KG1 (cell line): ENCODE measurements around the gene IKZF1.

Source experiments
- DNase-seq: peaks from one replicate; lab custom pipeline; 2025; lab: John Stamatoyannopoulos, UW

Gene IKZF1

GRCh38 chr7:50304129-50304910 lies at the start of gene IKZF1:
Gene IKZF1, plus strand, starts transcription at chr7:50304716. Its CDS starts 14,346 bp downstream, at chr7:50319062.
- DNase-seq, result peak; percentile 52

DNA sequence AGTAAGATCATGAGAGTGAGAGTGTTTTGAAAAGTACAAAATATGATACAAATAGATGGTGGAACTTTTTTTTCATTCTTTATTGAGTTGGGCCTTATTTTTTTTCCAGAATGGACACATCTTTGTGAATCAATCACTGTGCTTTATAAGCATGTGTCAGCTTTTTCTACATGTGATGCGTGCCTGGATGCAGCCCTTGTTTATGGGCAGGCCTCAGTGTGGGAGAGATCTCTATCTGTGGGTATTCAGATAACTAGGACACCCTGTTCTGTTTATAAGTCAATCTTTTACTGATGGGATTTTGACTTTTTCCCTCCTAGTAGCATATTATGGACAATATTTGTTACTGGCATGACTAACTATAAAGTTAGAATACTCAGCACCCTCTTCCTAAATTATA lies 42.9 kb upstream of the IKZF1 start:
- no peak for DNase-seq

- DNase-seq, result no peak
Measured at GRCh38 chr7:50262446-50262845, 42.1 kb upstream of the IKZF1 start.

DNA sequence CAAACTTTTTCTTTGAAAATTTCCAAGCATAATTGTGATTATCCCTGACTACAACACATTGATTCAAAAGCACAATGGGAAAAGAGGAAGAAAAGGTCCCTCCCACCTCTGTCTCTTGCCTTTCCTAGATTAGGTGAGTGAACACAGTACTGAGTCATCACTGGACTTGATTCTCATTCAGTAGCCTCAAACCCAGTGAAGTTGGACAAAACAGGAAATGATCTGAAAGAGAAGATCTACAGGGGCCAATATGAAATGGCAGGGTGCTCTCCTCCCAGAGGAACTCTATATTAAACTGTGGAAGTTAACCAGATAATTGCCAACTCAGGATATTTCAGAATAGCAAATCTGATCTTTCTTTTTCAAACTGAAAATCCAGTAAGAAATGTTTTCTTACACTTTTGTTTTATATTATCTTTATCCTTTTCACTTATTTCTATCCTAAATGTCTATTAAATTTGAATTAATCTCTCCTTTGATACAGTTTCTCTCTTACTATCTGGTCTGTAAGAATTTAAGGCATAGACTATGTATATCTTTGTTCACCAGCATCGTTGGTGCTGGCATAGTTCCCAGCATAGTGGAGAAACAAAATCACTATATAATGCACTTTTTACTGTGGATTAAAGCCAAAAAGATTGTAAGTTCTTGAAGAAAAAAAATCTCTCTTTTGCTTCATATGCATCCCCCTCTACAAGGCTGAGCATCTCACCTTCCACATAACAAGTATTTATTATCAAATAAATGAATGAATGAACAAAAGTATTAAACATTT lies 41.4 kb upstream of the IKZF1 start:
- no peak for DNase-seq

GRCh38 chr7:50264908-50265307 lies 39.6 kb upstream of the IKZF1 start:
- no peak for DNase-seq

DNA sequence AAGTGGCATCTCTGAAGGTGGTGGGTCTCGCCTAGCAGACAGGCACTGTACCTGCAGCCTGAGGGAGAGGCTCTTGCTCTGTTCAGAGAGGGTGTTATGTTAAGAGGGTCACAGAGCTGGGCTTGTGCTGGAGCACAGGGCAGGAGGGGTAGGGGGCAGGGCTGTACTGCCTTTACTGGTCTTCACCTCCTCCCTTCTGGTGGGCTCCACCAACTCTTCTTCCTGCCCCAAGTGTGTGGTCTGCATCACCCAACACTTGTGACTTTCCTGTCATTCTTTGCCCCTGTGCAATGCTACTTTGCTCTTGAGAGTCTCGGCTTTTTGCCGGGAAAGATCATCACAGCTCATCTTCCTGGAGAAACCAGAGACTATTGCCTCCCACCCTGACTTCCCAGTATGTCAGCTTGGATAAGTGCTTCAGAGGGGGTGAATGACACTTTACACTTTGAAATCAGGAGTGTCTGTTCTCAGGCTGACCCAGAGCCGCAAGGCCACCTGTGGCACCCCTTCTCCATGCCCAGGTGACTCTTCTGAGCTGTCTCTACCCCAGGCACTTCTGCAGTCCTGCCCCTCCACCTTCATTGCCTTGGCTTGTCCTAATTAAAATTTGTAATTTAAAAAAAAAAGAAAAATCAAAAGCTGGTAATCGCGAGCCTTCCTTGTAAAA lies 38.4 kb upstream of the IKZF1 start:
- no peak for DNase-seq

DNA sequence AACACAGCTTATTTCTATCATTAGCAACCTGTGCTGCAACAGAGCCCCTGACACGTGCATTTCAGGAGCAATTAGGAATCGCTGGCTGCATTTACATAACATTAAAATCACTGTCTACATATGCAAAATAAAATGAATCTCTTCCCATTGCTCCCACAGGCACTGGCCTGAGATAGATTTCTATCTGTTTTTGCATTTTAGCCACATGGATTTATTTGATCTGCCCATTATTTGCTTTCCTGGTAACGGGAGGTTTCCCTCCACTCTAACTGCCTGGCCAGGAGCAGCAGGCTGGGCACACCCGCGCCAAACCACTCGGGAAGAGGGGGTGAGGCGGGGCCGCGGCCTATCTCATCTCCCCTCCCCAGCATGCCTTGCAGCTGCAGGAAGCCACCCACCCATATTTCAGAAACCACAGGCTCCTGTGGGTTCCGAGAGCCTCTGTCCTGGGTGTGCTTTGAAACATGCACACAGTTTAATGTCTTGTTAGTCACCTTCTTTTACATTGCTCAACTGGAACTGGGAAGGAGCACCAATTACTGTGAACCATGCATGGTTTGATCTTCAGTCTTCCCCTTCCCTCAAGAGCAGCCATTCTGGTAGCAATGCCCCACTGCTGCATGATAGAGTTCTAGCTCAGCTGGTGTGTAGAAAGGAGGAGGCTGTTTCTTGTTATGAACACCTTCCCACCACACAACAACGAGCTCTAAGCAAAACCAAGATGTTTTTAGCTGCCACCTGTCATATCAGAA lies 37.7 kb upstream of the IKZF1 start:
- peak; percentile 55 for DNase-seq

DNA sequence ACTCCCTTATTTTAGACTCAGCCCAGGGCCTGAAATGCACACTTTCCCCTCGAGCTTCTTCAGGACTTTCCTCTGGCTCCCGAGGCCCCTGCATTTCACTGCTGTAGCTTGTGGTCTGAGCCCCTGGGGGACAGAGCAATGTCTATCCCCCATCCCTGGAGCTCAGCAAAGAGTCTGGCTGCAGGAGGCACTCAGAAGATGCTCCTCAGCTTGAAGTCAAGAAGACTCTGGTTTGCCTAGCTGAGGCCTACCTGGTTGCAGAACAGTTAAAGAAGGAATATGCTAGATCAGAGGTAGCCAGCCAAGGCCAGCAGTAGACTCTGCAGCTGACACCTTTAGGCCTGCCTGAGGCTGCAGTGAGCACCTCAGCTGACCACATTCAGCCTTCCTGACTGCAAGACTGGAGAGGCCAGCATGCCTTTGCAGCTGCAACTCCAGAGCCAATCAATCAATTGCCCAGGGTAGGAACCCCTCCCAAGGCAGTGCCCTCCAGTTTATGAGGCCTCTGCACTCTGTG lies 36.9 kb upstream of the IKZF1 start:
- peak; percentile 44 for DNase-seq

DNA sequence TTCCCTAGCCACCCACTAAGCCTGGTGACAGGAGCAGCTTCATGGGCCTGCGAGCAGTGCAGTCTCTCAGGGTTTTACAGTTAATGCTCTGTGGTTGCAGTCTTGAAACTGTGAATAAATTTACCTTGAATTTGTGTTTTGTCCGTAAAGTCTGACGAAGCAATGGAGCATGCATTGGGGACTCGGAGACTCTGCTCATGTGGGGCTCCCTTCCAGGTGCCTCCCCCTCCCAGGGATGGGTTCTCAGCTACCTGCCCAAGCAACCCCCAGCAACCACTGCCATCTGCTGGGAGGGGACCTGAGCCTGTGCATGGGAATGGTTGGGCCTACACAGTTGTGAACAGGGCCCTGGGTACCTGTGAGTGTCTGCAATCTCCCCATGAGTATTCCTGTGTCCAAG lies 36.3 kb upstream of the IKZF1 start:
- no peak for DNase-seq

GRCh38 chr7:50268990-50269389 lies 35.5 kb upstream of the IKZF1 start:
- DNase-seq, result no peak

DNA sequence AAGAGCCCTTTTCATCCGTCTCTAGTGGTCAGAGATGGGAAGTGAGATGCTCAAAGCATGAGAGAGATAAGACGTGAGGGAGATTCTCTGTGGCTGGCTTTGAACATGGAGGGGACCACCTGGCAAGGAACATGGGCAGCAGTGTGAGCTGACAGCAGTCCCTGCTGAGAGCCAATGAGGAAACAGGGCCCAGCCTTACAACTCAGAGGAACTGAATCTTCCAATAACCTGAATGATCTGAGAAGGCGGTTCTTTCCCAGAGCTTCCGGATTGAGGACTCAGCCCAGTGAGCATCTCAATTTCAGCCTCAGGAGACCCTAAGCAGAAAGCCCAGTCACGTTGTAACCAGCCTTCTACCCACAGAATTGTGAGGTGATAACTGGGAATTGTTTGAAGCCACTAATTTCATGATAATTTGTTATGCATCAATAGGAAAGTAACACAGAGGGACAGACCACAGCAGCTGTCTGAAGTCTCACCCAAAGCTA lies 33.9 kb upstream of the IKZF1 start:
- DNase-seq, result no peak

DNA sequence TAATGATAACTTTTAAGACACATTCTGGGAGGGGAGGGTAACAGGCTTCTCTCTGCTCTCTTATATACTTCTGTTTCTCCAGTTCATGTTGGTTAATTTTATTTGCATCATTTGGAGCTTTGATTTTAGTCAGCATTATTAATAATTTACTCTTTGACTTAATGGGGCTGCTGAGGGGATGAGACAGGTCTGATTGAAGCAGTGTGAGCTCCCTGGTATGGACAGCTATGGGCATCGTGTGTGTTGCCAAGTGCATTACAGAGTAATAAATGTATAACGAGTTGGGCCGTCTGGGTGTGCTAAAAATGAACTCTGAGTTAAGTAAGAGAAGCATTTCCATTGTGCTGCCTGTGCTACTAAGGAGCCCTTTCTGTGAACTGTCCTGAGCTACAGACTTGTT lies 31.7 kb upstream of the IKZF1 start:
- no peak for DNase-seq

DNA sequence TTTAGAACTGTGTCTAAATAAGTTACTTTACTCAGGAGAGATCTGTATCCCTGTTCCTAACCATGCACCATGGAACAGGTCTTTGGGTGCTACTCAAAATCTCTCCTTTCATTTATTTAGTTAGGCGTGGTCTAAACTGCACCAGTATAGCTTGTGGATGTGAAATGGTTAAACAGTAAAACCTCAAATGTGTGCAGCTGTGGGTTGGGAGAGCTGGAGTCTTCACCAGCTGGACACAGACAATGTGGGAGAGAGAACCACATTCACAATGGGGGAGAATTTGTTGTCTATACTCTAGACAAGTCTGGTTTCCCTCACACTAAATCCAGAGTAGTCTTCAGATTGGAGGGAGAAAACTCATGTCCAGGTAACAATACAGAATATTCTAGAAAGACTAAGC lies 31.2 kb upstream of the IKZF1 start:
- DNase-seq, result no peak

DNA sequence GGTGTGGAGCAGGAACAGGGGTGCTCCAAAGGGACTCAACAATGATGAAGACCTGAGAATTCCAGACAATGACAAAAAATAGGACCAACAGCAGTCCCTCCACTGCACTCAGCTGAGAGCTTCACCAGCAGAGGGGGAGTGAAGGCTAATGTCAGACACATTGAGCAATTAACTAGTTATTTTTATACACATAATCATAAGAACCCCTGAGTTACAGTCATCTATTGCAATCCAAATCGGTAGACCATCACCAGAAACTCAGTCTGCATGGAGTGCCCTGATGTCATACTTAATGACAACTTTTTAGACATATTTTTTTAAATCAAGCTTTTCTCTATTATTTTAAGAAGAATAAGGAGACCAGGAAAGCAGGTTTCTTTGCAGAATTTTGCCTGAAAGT lies 30.6 kb upstream of the IKZF1 start:
- DNase-seq, result no peak

DNA sequence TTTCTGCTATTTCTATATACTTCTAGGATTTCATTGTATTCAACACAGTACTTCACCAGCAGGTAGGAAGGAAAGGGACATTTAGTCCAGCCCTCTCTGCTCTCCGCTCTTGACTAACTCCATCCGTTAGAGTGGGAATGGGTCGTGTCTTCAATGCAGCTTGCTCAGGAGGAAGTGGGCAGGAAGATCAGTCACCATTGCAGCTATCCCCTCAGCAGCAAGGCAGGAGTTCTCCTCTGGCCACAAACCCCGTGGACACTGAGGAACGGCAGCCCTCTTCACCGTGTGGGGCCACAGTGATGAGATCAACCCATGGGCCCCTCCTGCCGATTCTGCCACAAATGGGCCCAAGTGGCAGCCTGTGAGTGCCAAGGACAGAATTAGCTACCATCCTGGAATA lies 30.2 kb upstream of the IKZF1 start:
- no peak for DNase-seq

DNA sequence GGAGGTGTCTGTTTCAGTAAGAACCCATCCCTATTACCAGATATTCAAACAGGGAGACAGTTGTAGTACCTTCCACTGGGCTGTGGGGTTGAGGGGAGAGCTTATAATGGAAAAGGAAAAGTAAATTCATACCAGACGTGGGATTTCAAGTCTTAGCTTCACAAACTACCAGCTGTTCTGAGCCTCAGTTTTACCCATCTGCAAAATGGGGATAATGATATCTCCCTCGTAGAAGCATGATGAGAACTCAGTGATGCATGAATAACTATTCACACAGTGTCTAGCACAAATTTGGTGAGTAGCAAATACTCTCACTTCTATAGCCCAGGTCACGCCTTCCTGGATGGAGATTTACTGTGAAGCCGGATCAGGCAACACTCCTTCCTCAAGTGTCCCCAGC lies 29.1 kb upstream of the IKZF1 start:
- no peak for DNase-seq

- no peak for DNase-seq
Measured at GRCh38 chr7:50276483-50276882, 28.0 kb upstream of the IKZF1 start.

GRCh38 chr7:50278120-50278519 lies 26.4 kb upstream of the IKZF1 start:
- no peak for DNase-seq

- peak; percentile 86 for DNase-seq
Measured at GRCh38 chr7:50281680-50282445, 22.7 kb upstream of the IKZF1 start.

DNA sequence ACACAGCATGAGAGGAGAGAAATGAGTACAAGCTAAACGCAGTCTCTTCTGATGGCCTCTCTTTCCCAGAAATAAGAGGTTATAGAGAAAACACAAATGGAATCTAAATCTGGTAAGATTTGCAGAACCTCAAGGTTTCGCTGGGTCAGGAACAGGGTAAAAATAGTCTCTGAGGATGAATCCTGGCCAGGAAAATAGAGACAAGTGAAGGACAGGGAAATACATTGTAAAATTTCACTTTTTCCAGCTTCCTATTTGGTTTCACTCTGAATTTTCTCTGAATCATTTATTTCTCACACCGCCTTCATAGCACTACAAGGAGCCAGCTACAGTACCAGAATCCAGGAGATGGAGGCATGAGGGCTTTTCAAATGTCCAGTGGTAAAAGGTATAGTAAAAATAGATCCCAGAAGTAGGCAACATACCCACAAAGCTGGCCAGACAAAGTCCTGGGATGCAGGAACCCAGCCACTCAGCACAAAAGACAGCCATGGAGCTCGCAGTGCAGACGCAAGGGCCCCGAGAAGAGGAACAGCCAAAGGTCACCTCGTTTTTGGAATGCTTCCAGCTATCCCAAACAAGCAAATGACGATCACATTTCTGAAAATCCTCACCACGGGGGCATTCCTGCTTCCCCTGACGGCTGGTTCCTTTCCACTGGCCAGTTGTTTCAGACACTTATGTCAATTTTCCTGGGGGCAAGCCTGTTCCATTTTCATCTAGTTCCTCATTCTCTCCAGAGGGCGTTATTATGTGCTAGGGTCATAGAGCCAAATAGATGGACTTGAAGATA lies 21.5 kb upstream of the IKZF1 start:
- DNase-seq, result no peak
